Fibroblast of pulmonary artery (primary cell): Measurements from ENCODE around the gene HHIPL1.
"Not testable (repeated sequence)": the region's sequence is repeated elsewhere in the genome, so short reads cannot be mapped to it uniquely, and the experiment has no call there.

Experiments used
- DNase-seq: peaks from one replicate; pipeline ENCODE4 v3.0.0-alpha.2; 2010; ENCODE audit warnings: low read depth
- H3K4me3 ChIP-seq: replicated peaks from 2 replicates; pipeline ENCODE4 v1.5.1; 2011; ENCODE audit warnings: low read depth, mild to moderate bottlenecking, control low read depth, low read length, moderate library complexity
- CTCF ChIP-seq: IDR thresholded peaks from 2 replicates; pipeline ENCODE4 v1.5.1; 2011; ENCODE audit warnings: mild to moderate bottlenecking, control low read depth, low read length, inconsistent platforms; ENCODE audit errors: missing control alignments

The HHIPL1 gene

GRCh38 chr14:99633918-99634317 is 11.0 kb upstream of the HHIPL1 start:
- no peak for DNase-seq
- no peak overlapping the region for H3K4me3 ChIP-seq
- TF ChIP-seq CTCF, result no peak

- DNase-seq, result no peak
- no peak overlapping the region for H3K4me3 ChIP-seq
- no peak for TF ChIP-seq CTCF
These were observed 10.5 kb upstream of the HHIPL1 start for GRCh38 chr14:99634443-99634842.

GRCh38 chr14:99635116-99635515 is 9.8 kb upstream of the HHIPL1 start:
- TF ChIP-seq CTCF, result no peak
- H3K4me3 ChIP-seq, result no peak overlapping the region
- no peak for DNase-seq

- TF ChIP-seq CTCF, result no peak
- no peak for DNase-seq
- no peak overlapping the region for H3K4me3 ChIP-seq
These were observed 8.4 kb upstream of the HHIPL1 start for GRCh38 chr14:99636487-99636886.

- no peak overlapping the region for H3K4me3 ChIP-seq
- no peak for TF ChIP-seq CTCF
- DNase-seq, result no peak
These were observed 7.3 kb upstream of the HHIPL1 start for GRCh38 chr14:99637624-99638023.

GRCh38 chr14:99642771-99643170 is 2.2 kb upstream of the HHIPL1 start:
- not testable (repeated sequence) for H3K4me3 ChIP-seq, DNase-seq

GRCh38 chr14:99643343-99643742 is 1.6 kb upstream of the HHIPL1 start:
- H3K4me3 ChIP-seq, result no peak overlapping the region
- DNase-seq, result no peak
- TF ChIP-seq CTCF, result no peak
